Transverse colon (tissue), 4 donors: ENCODE data around the gene MEGF9. TPM values are rescaled to one million over a fixed set of nuclear protein-coding genes. Genes with fewer than 3 reads are reported as not detected.

Experiments
- DNase-seq: peaks from one replicate; pipeline ENCODE4 v3.0.0-alpha.2; 2019
- H3K27ac ChIP-seq, 4 donors: fragments of 200-600 bp; sonication (generic); 2 replicates each; pipeline ENCODE4 v1.5.1; 2016 to 2018; ENCODE audit warnings: inconsistent platforms in 4 of 4
- H3K27me3 ChIP-seq: fragments of 200-600 bp; sonication (generic); 2 replicates; pipeline ENCODE4 v1.5.1; 2017; ENCODE audit warnings: inconsistent platforms
- H3K36me3 ChIP-seq, 4 donors: fragments of 200-600 bp; sonication (generic); 2 replicates each; pipeline ENCODE4 v1.5.1; 2017 to 2019; ENCODE audit warnings: inconsistent platforms in 4 of 4
- H3K4me1 ChIP-seq, 4 donors: fragments of 200-600 bp; sonication (generic); 2 replicates each; pipeline ENCODE4 v1.5.1; 2017 to 2020; ENCODE audit warnings: inconsistent platforms in 4 of 4
- H3K4me3 ChIP-seq, 4 donors: fragments of 200-600 bp; sonication (generic); 1 replicate in 1 of 4; 2 replicates in 3 of 4; pipeline versions ENCODE4 v1.5.1 to v1.6.1; 2017 to 2019; ENCODE audit warnings: inconsistent platforms in 4 of 4
- H3K9me3 ChIP-seq, 2 donors: fragments of 200-600 bp; sonication (generic); 2 replicates each; pipeline ENCODE4 v1.5.1; 2017 to 2019; ENCODE audit warnings: inconsistent platforms in 2 of 2
- EP300 ChIP-seq: sonication (generic); formaldehyde crosslinking; IDR thresholded peaks from one replicate; pipeline ENCODE4 v1.6.1; 2017; ENCODE audit warnings: antibody characterized with exemption, low read depth
- POLR2A ChIP-seq: fragments of 450-650 bp; IDR thresholded peaks from one replicate; pipeline ENCODE4 v1.6.1; 2016; ENCODE audit warnings: antibody characterized with exemption, mild to moderate bottlenecking, moderate library complexity
- POLR2AphosphoS5 ChIP-seq, 3 donors: sonication (generic); formaldehyde crosslinking; IDR thresholded peaks; one replicate each; pipeline ENCODE4 v1.6.1; 2016; ENCODE audit warnings: antibody characterized with exemption in 3 of 3
- WGBS, 2 donors: methylation state at CpG; one replicate each; pipeline ENCODE4 v1.1.5; 2018; ENCODE audit warnings: low coverage in 1 of 2; 5-methylcytosine and 5-hydroxymethylcytosine counted together
- in situ Hi-C, 4 donors: fragments of 200-750 bp; cut with MboI; loops; one replicate each; pipeline versions ENCODE4 v1.15.0 to v1.15.1; 2017; ENCODE audit warnings: low sequenced_read_pairs in 3 of 4, low pct_ligation_motif_present in 1 of 4, low pct_unique_long_range_greater_than_20kb in 1 of 4
- intact Hi-C: fragments of 100-400 bp; cut with DNase I; formaldehyde crosslinking; loops from one replicate; pipeline ENCODE4 v1.15.1; 2023; ENCODE audit warnings: low total_unique reads
- total RNA-seq, 4 donors: library from RNA; depleted of rRNA; stranded (reverse); fragments of >200 nt; gene quantifications; one replicate each; pipeline ENCODE4 v1.1.0, GENCODE V29; 2016
- TF ChIP-seq, protein P1 (sequence below), 5 experiments: fragments of 200-600 bp in 3 of 5; fragments of 450-650 bp in 2 of 5; sonication (generic) in 3 of 5; IDR thresholded peaks; 1 replicate in 2 of 5; 2 replicates in 3 of 5; pipeline ENCODE4 v1.5.1; 2016 to 2017; ENCODE audit warnings: antibody characterized with exemption in 5 of 5, inconsistent platforms in 3 of 5, mild to moderate bottlenecking in 2 of 5, moderate library complexity in 1 of 5

MEGF9 gene
- total RNA-seq, 4 donors from 2014 or later = 6.7 to 17.9 (median 12.7) TPM

DNA sequence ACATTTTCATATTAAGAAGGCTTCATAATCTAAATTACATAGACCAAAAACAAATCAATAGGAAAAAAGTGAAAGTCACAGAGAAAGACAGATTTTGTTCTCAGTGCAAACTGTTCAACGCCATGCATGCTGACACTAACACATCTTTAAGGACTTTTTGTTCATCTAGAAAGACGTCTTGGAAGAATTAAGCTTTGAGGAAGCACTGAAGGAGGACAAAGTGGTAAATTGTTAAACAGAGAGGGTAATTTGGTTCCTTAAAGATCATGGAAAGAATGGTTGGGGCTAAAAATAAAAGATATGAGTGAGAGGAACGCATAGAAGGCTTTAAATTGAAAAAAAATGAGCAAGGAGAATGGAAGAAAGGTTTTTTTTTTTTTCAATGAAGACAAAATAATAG, 9.1 kb downstream of the MEGF9 start:
- in situ Hi-C loops (no loop called here), intact Hi-C loops (no loop called here)
- TF ChIP-seq POLR2A (no peak), EP300 (no peak), POLR2AphosphoS5 (IDR thresholded peaks at IDR 0.05) (no peak)
- TF ChIP-seq, protein P1, sequence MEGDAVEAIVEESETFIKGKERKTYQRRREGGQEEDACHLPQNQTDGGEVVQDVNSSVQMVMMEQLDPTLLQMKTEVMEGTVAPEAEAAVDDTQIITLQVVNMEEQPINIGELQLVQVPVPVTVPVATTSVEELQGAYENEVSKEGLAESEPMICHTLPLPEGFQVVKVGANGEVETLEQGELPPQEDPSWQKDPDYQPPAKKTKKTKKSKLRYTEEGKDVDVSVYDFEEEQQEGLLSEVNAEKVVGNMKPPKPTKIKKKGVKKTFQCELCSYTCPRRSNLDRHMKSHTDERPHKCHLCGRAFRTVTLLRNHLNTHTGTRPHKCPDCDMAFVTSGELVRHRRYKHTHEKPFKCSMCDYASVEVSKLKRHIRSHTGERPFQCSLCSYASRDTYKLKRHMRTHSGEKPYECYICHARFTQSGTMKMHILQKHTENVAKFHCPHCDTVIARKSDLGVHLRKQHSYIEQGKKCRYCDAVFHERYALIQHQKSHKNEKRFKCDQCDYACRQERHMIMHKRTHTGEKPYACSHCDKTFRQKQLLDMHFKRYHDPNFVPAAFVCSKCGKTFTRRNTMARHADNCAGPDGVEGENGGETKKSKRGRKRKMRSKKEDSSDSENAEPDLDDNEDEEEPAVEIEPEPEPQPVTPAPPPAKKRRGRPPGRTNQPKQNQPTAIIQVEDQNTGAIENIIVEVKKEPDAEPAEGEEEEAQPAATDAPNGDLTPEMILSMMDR (IDR thresholded peaks at IDR 0.05) = no peak
- no peaks in the 10 kb centered on the region for H3K36me3 ChIP-seq
- no peak overlapping the region for H3K27ac ChIP-seq
- H3K27me3 ChIP-seq = no peaks in the 10 kb centered on the region
- WGBS, 2 donors = 68 to 70% methylated on average over 3 of the region's 3 CpGs
- H3K4me3 ChIP-seq = no peak overlapping the region
- H3K4me1 ChIP-seq = peaks cover 0 to 9% (median 0%) of the 10 kb centered on the region in 4 donors
- H3K9me3 ChIP-seq = no peaks in the 10 kb centered on the region
- no peak for DNase-seq

GRCh38 chr9:120702075-120702474, 12.2 kb downstream of the MEGF9 start:
- H3K4me1 ChIP-seq = no peaks in the 10 kb centered on the region
- H3K36me3 ChIP-seq = no peaks in the 10 kb centered on the region
- H3K27me3 ChIP-seq = no peaks in the 10 kb centered on the region
- no peak overlapping the region for H3K4me3 ChIP-seq
- WGBS, 2 donors = 91% methylated on average over 1 of the region's 1 CpG
- intact Hi-C loops (no loop called here), in situ Hi-C loops (no loop called here)
- H3K27ac ChIP-seq = no peak overlapping the region
- DNase-seq = no peak
- TF ChIP-seq POLR2A (no peak), POLR2AphosphoS5 (IDR thresholded peaks at IDR 0.05) (no peak), EP300 (no peak)
- TF ChIP-seq, protein P1 (IDR thresholded peaks at IDR 0.05) = no peak
- H3K9me3 ChIP-seq = no peaks in the 10 kb centered on the region

DNA sequence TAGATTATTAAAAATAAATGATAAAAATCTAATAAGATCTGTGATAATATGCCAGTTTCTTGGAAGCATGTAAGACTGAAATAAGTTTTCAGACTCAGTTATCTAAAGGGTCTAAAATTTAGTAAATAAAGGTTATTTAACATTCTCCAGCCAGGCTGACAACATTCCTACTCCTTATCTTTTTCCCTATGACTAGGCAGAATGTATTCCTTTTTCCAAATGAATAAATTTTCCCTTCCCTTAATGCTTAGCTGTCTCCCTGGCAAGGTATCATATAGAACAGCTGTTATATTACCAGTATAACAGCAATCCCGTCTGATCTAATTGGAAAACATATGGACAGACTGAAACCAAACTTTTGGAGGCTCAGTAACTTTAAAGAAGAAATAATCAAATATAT, 13.0 kb downstream of the MEGF9 start:
- H3K9me3 ChIP-seq = no peaks in the 10 kb centered on the region
- no peaks in the 10 kb centered on the region for H3K27me3 ChIP-seq
- no peak overlapping the region for H3K27ac ChIP-seq
- H3K4me3 ChIP-seq = no peak overlapping the region
- H3K4me1 ChIP-seq = no peaks in the 10 kb centered on the region
- no peaks in the 10 kb centered on the region for H3K36me3 ChIP-seq
- TF ChIP-seq, protein P1 (IDR thresholded peaks at IDR 0.05) = no peak
- no peak for TF ChIP-seq POLR2A
- TF ChIP-seq POLR2AphosphoS5 (IDR thresholded peaks at IDR 0.05) = no peak
- no peak for TF ChIP-seq EP300
- in situ Hi-C loops = no loop called here
- no peak for DNase-seq
- 73 to 84% methylated on average over 1 of the region's 1 CpG for WGBS, 2 donors
- intact Hi-C loops = no loop called here

GRCh38 chr9:120698766-120699165, 15.5 kb downstream of the MEGF9 start:
- intact Hi-C loops = loop anchor here (5.0 kb wide), 1 partner anchor 1649 kb away; no protein-coding TSS in a partner anchor
- 76% methylated on average over 2 of the region's 2 CpGs; no CpG with 5 or more reads in 1 of the 2 donors for whole genome bisulfite sequencing, 2 donors

GRCh38 chr9:120697448-120697847, 16.8 kb downstream of the MEGF9 start:
- H3K4me1 ChIP-seq = peaks cover 0 to 17% (median 0%) of the 10 kb centered on the region in 4 donors
- H3K27me3 ChIP-seq = no peaks in the 10 kb centered on the region
- intact Hi-C loops = loop anchor here (5.0 kb wide), 1 partner anchor 1650 kb away; no protein-coding TSS in a partner anchor
- no peaks in the 10 kb centered on the region for H3K9me3 ChIP-seq
- 93 to 96% methylated on average over 2 of the region's 2 CpGs for WGBS, 2 donors
- H3K4me3 ChIP-seq = no peak overlapping the region
- TF ChIP-seq EP300 (no peak), POLR2AphosphoS5 (IDR thresholded peaks at IDR 0.05) (no peak), POLR2A (no peak)
- TF ChIP-seq, protein P1 (IDR thresholded peaks at IDR 0.05) = no peak
- H3K27ac ChIP-seq = no peak overlapping the region
- H3K36me3 ChIP-seq = no peaks in the 10 kb centered on the region
- in situ Hi-C loops = no loop called here
- DNase-seq = no peak

More at GRCh38 chr9:120698766-120699165, 15.5 kb downstream of the MEGF9 start:
- TF ChIP-seq POLR2A = no peak
- H3K36me3 ChIP-seq = no peaks in the 10 kb centered on the region
- H3K4me1 ChIP-seq = peaks cover 0 to 4% (median 0%) of the 10 kb centered on the region in 4 donors
- DNase-seq = no peak
- H3K4me3 ChIP-seq = no peak overlapping the region
- H3K27ac ChIP-seq = no peak overlapping the region
- in situ Hi-C loops = no loop called here
- no peaks in the 10 kb centered on the region for H3K9me3 ChIP-seq
- no peaks in the 10 kb centered on the region for H3K27me3 ChIP-seq
